Ectodermal cell (in vitro differentiated cells): ENCODE data around the gene RFTN1.

Experiments used
- H3K27ac ChIP-seq: 2 replicates; pipeline ENCODE4 v1.7.0; 2013; ENCODE audit warnings: mild to moderate bottlenecking, low read depth, low read length; ENCODE audit not compliant: insufficient read depth, poor library complexity, severe bottlenecking
- H3K27me3 ChIP-seq: 2 replicates; pipeline ENCODE4 v1.7.0; 2013; ENCODE audit warnings: mild to moderate bottlenecking, low read length; ENCODE audit not compliant: insufficient read depth, control insufficient read depth, poor library complexity, severe bottlenecking
- H3K36me3 ChIP-seq: one replicate; pipeline ENCODE4 v1.7.0; 2013; ENCODE audit warnings: low read length; ENCODE audit not compliant: control insufficient read depth, insufficient read depth
- H3K4me1 ChIP-seq: one replicate; pipeline ENCODE4 v1.7.0; 2013; ENCODE audit warnings: low read length; ENCODE audit not compliant: control insufficient read depth, insufficient read depth
- H3K4me3 ChIP-seq: 2 replicates; pipeline ENCODE4 v1.7.0; 2013; ENCODE audit warnings: low read depth, low read length, control low read depth; ENCODE audit not compliant: insufficient read depth
- H3K9me3 ChIP-seq: 2 replicates; pipeline ENCODE4 v1.7.0; 2013; ENCODE audit warnings: mild to moderate bottlenecking, low read length, moderate library complexity; ENCODE audit not compliant: control insufficient read depth
- WGBS, 2 experiments: methylation state at CpG; one replicate each; pipeline ENCODE4 v1.1.7; 2013; ENCODE audit warnings: missing lambda C conversion rate in 2 of 2; 5-methylcytosine and 5-hydroxymethylcytosine counted together

The RFTN1 gene

DNA sequence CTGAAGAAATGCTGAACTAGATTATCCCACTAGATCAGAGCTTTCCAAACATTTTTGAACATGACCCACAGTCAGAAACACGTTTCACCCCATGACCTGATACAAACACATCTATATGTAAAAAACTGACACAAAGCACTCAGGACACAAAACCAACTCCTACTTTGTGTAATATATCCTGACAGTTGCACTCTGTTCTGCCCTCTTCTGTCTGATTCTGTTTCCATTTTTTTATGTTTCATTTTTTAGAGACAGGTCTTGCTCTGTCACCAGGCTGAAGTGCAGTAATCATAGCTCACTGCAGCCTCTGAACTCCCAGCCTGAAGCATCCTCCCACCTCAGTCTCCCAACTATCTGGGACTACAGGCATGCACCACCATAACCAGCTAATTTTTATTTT, 15.8 kb upstream of the RFTN1 start:
- Histone ChIP-seq H3K36me3 (no peaks in the 10 kb centered on the region), H3K27me3 (no peaks in the 10 kb centered on the region), H3K4me1 (no peaks in the 10 kb centered on the region), H3K4me3 (no peak overlapping the region), H3K27ac (no peak overlapping the region), H3K9me3 (no peaks in the 10 kb centered on the region)
- WGBS, 2 experiments: 88 to 91% methylated on average over 1 of the region's 1 CpG

DNA sequence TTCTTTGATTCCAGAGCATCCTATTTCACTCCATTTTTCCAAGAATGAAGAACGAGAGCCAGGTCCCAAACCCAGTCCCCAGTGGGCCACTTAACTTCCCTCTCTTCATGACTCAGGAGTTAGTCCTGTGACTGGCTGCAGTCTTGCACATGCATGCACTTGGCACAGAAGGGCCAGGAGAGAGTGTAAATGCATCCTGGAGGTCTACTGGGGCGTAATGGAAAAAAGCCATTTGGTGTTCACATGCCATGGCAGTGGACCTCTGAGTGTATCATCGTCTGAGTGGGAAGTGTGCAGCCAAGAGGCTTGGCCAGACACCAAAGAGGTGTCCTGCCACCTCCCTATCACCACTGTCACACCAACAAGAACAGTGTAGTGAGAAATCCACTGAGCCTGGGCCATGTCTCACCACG, 15.1 kb upstream of the RFTN1 start:
- Histone ChIP-seq H3K27me3 (no peaks in the 10 kb centered on the region), H3K4me1 (no peaks in the 10 kb centered on the region), H3K9me3 (no peaks in the 10 kb centered on the region), H3K36me3 (no peaks in the 10 kb centered on the region), H3K4me3 (no peak overlapping the region), H3K27ac (no peak overlapping the region)
- WGBS, 2 experiments: 92 to 96% methylated on average over 4 of the region's 4 CpGs

DNA sequence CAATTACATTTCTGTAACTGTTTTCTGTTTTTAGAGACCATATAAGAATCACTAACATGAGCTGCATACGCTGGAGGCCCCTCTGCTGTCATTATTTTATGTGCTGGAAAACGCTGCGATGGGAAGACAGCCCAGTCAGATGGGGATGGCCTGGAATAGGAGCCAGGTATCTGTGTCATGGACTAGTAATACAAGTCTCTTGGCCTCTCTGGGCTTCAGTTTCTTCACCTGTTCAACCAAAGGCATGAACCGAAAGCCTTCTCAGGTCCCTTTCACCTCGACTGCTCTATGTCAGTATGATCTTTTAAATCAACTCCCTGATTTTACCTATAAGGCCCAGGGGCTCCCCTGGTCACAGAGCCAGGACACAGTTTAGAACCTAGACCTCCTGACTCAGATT, 14.6 kb upstream of the RFTN1 start:
- no peaks in the 10 kb centered on the region for H3K4me1 ChIP-seq
- H3K36me3 ChIP-seq: no peaks in the 10 kb centered on the region
- no peak overlapping the region for H3K4me3 ChIP-seq
- no peak overlapping the region for H3K27ac ChIP-seq
- no peaks in the 10 kb centered on the region for H3K9me3 ChIP-seq
- H3K27me3 ChIP-seq: no peaks in the 10 kb centered on the region
- WGBS, 2 experiments: 95 to 98% methylated on average over 5 of the region's 5 CpGs

DNA sequence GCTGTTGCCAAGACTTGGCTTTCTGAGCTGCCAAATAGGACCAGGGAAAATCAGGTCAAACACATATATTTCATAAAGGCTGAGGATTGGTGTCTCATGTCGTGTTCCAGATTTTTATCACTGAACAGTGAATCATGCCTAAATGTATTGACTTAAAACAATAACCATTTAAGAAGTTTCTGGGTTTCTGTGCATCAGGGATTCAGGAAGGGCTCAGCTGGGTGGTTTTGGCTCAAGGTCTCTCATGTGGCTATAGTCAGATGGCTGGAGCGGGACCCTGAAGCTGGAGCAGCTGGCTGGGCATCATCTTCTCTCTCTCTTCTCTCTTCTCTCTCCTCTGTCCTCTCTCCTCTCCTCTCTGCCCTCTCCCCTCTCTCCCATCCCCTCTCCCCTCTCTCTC, 10.7 kb upstream of the RFTN1 start:
- H3K4me3 ChIP-seq: no peak overlapping the region
- H3K4me1 ChIP-seq: no peaks in the 10 kb centered on the region
- H3K36me3 ChIP-seq: no peaks in the 10 kb centered on the region
- WGBS, 2 experiments: 91 to 92% methylated on average over 2 of the region's 2 CpGs
- H3K9me3 ChIP-seq: no peaks in the 10 kb centered on the region
- H3K27me3 ChIP-seq: no peaks in the 10 kb centered on the region
- no peak overlapping the region for H3K27ac ChIP-seq

DNA sequence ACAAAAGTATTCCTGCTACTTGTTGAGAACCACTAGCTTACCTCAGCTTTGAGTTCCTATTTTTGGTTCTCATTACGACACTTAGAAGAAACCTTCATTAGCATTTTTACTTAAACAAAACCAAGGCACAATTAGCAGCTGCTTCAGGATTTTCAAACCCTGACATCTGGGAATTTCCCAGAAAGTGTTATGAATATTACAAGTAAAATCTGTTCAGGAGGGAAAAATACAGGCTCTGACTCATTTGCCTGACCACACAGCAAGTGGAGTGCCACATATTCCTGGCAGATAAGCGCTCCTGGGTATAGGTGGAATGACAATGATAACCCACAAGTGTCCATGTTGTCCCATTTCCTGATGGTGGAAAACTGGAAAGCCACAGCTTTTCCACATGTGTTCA, 10.3 kb upstream of the RFTN1 start:
- Histone ChIP-seq H3K9me3 (no peaks in the 10 kb centered on the region), H3K27me3 (no peaks in the 10 kb centered on the region), H3K4me1 (no peaks in the 10 kb centered on the region), H3K27ac (no peak overlapping the region), H3K36me3 (no peaks in the 10 kb centered on the region), H3K4me3 (no peak overlapping the region)
- 92% methylated on average over 2 of the region's 2 CpGs for WGBS, 2 experiments

DNA sequence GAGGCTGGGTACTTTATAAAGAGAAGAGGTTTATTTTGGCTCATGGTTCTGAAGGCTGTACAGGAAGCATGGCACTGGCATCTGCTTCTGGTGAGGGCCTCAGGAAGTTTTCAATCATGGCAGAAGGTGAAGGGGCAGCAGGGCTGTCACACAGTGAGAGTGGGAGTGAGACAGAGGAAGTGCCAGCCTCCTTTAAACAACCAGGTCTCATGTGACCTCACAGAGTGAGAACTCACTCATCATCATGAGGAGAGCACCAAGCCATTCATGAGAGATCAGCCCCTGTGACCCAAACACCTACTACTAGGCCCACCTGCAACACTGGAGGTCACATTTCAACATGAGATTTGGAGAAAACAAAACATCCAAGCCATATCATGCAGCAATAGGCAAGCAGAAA, 9.3 kb upstream of the RFTN1 start:
- no peaks in the 10 kb centered on the region for H3K4me1 ChIP-seq
- no peaks in the 10 kb centered on the region for H3K27me3 ChIP-seq
- no peaks in the 10 kb centered on the region for H3K36me3 ChIP-seq
- no peak overlapping the region for H3K4me3 ChIP-seq
- no peaks in the 10 kb centered on the region for H3K9me3 ChIP-seq
- no peak overlapping the region for H3K27ac ChIP-seq

DNA sequence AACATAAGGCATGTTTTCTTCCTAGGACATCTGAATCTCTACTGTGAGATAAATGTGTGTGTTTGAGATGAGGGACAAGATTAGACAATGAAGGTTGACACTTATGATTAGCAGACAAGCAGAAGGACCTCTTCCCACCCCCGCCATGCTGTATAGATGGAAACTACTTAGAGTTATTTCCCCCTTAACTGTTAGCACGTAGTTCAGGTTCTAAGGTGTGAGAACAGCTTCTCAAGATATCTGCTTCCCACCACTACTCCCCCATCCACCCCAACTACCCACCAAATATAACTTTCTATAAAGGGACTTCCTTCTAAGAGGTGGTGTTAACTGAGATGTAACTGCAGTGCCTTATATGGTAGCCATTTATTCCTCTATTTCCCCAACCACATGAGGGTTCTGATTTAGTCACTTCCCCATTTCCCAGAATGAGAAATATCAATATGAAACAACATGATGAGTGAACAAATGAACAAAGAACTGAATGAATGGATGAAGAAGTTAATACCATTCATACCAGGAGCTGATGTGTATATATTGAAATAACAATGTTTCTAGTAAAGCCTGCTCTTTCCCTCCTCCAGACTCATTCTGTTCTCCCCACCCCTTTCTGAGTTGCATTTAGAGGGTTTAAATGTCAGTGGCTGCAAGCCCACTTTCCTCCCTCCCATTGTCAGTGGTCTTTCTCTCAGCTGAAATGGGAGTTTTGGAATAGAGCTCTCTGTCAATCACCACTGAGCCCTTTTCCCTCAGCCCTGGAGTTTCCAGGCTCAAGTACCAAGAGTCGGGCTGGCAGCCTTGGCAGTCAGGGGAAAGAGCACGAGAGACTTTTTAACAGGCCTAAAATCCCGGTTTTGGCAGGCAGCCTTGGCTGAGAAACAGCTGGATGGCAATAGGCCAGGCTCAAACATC, 7.7 kb upstream of the RFTN1 start:
- Histone ChIP-seq H3K27ac (no peak overlapping the region), H3K9me3 (no peaks in the 10 kb centered on the region)
- WGBS, 2 experiments: 81 to 83% methylated on average over 5 of the region's 5 CpGs

DNA sequence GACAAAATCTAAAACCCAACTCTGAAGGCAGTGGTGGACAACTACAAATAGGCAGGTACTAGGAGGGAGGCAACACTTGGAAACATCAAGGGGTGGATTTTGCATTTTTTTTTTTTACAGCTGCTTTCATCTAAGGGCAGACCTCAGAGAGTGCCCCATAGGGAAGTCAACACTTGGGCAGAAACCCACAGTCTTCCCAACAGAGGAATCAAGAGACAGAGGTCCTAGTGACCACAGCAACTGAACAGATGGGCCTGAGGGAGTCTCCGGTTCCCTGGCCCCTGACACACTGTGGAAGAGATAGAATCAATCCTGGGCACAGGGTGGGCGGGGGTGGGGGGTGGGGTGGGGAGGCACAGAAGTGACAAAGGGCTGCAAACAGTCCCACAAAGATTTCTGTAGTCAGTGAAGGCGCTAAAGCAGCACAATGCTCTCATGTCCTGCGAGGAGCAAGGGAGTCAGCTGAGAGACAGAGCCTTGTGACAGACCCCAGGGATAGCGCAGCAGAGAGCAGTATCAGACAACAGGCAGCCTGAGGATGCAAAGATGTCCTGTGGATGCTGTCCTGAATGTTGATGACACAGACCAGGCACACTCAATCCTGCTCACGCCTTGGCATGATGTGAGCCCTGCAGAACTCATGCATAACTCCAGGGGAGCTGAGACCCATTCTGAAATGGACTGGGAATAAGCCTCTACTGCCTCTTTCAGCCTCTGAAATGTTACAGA, 6.9 kb upstream of the RFTN1 start:
- peaks cover 2% of the 10 kb centered on the region for H3K27me3 ChIP-seq
- no peak overlapping the region for H3K4me3 ChIP-seq
- WGBS, 2 experiments: 77 to 83% methylated on average over 5 to 6 of the region's 6 CpGs
- no peak overlapping the region for H3K27ac ChIP-seq
- H3K4me1 ChIP-seq: peaks cover 7% of the 10 kb centered on the region
- no peaks in the 10 kb centered on the region for H3K36me3 ChIP-seq
- H3K9me3 ChIP-seq: no peaks in the 10 kb centered on the region

More for the DNA sequence above, 7.7 kb upstream of the RFTN1 start:
- peaks cover 7% of the 10 kb centered on the region for H3K4me1 ChIP-seq
- no peaks in the 10 kb centered on the region for H3K27me3 ChIP-seq
- no peaks in the 10 kb centered on the region for H3K36me3 ChIP-seq
- no peak overlapping the region for H3K4me3 ChIP-seq

DNA sequence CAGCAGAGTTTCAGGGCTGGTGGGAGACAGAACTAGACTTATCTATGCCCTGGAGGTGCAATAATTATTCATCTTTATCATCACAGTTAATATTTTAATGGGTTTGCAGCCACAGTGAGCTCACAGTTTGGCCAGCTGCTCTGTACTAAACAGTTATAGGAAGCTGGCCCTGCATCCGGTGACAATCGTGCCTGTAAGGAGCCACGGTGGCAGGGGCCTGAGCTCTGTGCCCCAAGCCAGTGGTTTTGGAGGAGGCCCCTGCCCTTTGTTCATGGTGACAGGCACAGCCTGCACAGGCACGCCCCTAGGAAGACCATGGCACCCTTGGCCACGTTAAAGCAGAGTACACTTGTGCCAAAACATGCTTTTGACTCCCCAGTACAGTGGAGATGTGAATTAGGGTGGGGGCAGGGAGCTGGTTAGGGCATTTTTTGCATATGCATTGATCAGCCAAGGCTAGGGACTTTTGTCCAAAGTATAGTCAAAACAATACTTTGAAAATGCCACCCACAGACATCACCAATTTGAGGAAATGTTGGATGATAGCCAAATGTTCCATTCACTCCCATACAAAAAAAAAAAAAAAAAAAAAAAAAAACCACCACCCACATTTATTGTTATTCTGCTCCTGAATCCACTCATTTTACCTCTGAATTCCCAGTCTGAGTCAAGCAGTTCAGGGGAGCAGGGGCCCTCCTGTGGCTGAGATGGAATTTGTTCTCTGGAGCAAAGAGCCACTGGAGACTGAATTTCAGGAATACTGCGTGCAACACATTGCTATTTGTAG, 3.4 kb upstream of the RFTN1 start:
- H3K4me1 ChIP-seq: peaks cover 12% of the 10 kb centered on the region
- no peaks in the 10 kb centered on the region for H3K9me3 ChIP-seq
- no peak overlapping the region for H3K27ac ChIP-seq
- H3K36me3 ChIP-seq: no peaks in the 10 kb centered on the region
- H3K4me3 ChIP-seq: no peak overlapping the region
- peaks cover 37% of the 10 kb centered on the region for H3K27me3 ChIP-seq
- WGBS, 2 experiments: 60 to 65% methylated on average over 6 of the region's 6 CpGs

DNA sequence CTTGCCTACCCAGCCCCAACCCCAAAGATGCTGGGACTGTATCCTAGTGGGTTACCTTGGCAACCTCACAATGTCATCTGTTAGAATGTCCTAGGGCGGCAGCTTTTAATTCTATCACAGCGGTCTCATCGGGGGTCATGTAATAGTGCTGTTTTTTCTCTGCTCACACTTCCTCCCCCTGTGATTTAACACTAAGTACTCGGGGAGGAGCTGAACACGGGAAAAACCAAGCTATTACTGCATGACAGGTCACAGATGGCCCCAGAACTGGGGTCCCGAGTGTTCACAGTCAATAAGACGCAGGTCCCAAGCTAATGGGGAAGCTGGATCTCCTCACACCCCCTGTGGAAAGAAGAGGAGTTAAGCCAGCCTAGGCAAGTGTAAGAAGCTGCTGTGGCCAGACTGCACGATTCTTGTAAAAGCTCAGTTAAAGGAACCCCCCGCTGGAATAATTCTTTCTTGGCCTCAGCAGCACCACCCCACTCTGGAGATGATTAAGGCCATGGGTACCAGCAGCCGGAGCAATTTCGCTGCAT, 2.5 kb upstream of the RFTN1 start:
- WGBS, 2 experiments: 82 to 83% methylated on average over 11 of the region's 11 CpGs
- H3K27ac ChIP-seq: no peak overlapping the region
- H3K9me3 ChIP-seq: no peaks in the 10 kb centered on the region
- H3K4me1 ChIP-seq: peaks cover 12% of the 10 kb centered on the region
- H3K4me3 ChIP-seq: no peak overlapping the region
- H3K36me3 ChIP-seq: no peaks in the 10 kb centered on the region
- H3K27me3 ChIP-seq: peaks cover 46% of the 10 kb centered on the region
